Measurements from ENCODE around the gene USP19.

The USP19 gene

GRCh38 chr3:49132437-49133225, 12.0 kb upstream of the USP19 start, which contains the start of gene LAMB2:
TSS of gene LAMB2 (minus strand) at chr3:49133050. CDS start at chr3:49132867, 183 bp downstream.
- no peak for DNase-seq

- DNase-seq = no peak
Observed at GRCh38 chr3:49132073-49132436, 11.4 kb upstream of the USP19 start.

- no peak for DNase-seq
Observed at GRCh38 chr3:49131576-49131975, 11.0 kb upstream of the USP19 start.

- no peak for DNase-seq
Observed at GRCh38 chr3:49131040-49131439, 10.4 kb upstream of the USP19 start.

- DNase-seq = no peak
Observed at GRCh38 chr3:49124991-49125670, 4.5 kb upstream of the USP19 start.

GRCh38 chr3:49124203-49124602, 3.6 kb upstream of the USP19 start:
- DNase-seq = no peak

GRCh38 chr3:49123687-49124086, 3.1 kb upstream of the USP19 start:
- no peak for DNase-seq

GRCh38 chr3:49122886-49123545, 2.4 kb upstream of the USP19 start:
- DNase-seq = no peak

- no peak for DNase-seq
Observed at GRCh38 chr3:49122451-49122850, 1.8 kb upstream of the USP19 start.

- DNase-seq = no peak
Observed at GRCh38 chr3:49122022-49122421, 1.4 kb upstream of the USP19 start.

GRCh38 chr3:49121132-49121736, 611 bp upstream of the USP19 start:
- no peak for DNase-seq

- no peak for DNase-seq
Observed at GRCh38 chr3:49120096-49120437, 556 bp downstream of the USP19 start.

GRCh38 chr3:49119439-49119838, 1.2 kb downstream of the USP19 start:
- DNase-seq = no peak

GRCh38 chr3:49119036-49119435, 1.6 kb downstream of the USP19 start:
- DNase-seq = no peak

- no peak for DNase-seq
Observed at GRCh38 chr3:49112262-49112661, 8.4 kb downstream of the USP19 start.

- no peak for DNase-seq
Observed at GRCh38 chr3:49111347-49111746, 9.3 kb downstream of the USP19 start.

- no peak for DNase-seq
Observed at GRCh38 chr3:49110780-49111179, 9.8 kb downstream of the USP19 start.

- DNase-seq = no peak
Observed at GRCh38 chr3:49108346-49108745, 12.3 kb downstream of the USP19 start.

GRCh38 chr3:49104427-49105291, 16.0 kb downstream of the USP19 start, which contains the start of gene QARS1:
TSS of gene QARS1 (minus strand) at chr3:49104757. CDS start at chr3:49104733, 24 bp downstream.
- peak; percentile 53 for DNase-seq

- DNase-seq = no peak
Observed at GRCh38 chr3:49104052-49104426, 16.6 kb downstream of the USP19 start.

- no peak for DNase-seq
Observed at GRCh38 chr3:49100046-49100615, 20.5 kb downstream of the USP19 start.

Data from NCI-H774 (cell line).